Activated naive CD8-positive, alpha-beta T cell treated with anti-CD3 and anti-CD28 coated beads, Interleukin-2, amount 50 U/mL, for 24 hours (primary cell): ENCODE results near the gene ANKRD17.
"Not testable (repeated sequence)": the region's sequence is repeated elsewhere in the genome, so short reads cannot be mapped to it uniquely, and the experiment has no call there.

Experiments used
- ATAC-seq: fragments of 150-1000 bp; cut with Tn5 transposase; one replicate; pipeline ENCODE4 v1.10.0; 2021
- DNase-seq: peaks from one replicate; pipeline ENCODE4 v3.0.0; 2021
- H3K27ac Mint-ChIP-seq: one replicate; pipeline ENCODE4 v1.8.0; 2021; ENCODE audit warnings: mild to moderate bottlenecking, mixed read lengths
- H3K27me3 Mint-ChIP-seq: one replicate; pipeline ENCODE4 v1.8.0; 2021; ENCODE audit warnings: mixed read lengths
- H3K36me3 Mint-ChIP-seq: one replicate; pipeline ENCODE4 v1.8.0; 2021; ENCODE audit warnings: low read depth, mixed read lengths
- H3K4me1 Mint-ChIP-seq: one replicate; pipeline ENCODE4 v1.8.0; 2021; ENCODE audit warnings: mixed read lengths
- H3K4me3 Mint-ChIP-seq: one replicate; pipeline ENCODE4 v1.8.0; 2021; ENCODE audit warnings: mild to moderate bottlenecking, moderate library complexity, mixed read lengths
- H3K9me3 Mint-ChIP-seq: one replicate; pipeline ENCODE4 v1.8.0; 2021; ENCODE audit warnings: mixed read lengths

Gene ANKRD17

GRCh38 chr4:73257651-73258435, 755 bp downstream of the ANKRD17 start:
- Mint-ChIP-seq H3K4me1 (peaks cover 59% of the 10 kb centered on the region), H3K27ac (peak overlapping the region; percentile 99), H3K4me3 (peak overlapping the region; percentile 98), H3K9me3 (no peaks in the 10 kb centered on the region), H3K36me3 (peaks cover 28% of the 10 kb centered on the region), H3K27me3 (no peaks in the 10 kb centered on the region)
- peak; percentile 12 for DNase-seq
- ATAC-seq, result peak; percentile 17

DNA sequence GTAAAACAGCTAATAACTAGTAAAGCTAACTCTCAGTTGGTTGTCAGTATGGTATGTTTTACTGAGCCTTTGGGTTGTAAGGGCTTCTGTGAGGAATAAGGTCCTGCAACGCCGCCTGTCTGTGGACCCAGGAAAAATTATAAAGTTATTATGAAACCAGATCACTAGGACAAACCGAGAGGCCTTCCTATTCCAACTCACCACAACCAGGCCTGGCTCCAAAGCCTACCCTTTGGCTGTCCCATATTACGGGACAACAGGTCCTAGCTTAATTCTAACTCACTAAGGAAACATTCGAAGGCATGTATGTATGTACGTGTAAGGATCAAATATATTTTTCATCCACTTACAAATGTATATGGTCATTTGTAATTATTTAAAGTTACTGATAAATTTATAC, 1.4 kb downstream of the ANKRD17 start:
- peak; percentile 62 for DNase-seq
- peaks cover 30% of the 10 kb centered on the region for H3K36me3 Mint-ChIP-seq
- peak overlapping the region; percentile 99 for H3K27ac Mint-ChIP-seq
- peak; percentile 29 for ATAC-seq
- peak overlapping the region; percentile 98 for H3K4me3 Mint-ChIP-seq
- H3K9me3 Mint-ChIP-seq, result no peaks in the 10 kb centered on the region
- H3K27me3 Mint-ChIP-seq, result no peaks in the 10 kb centered on the region
- H3K4me1 Mint-ChIP-seq, result peaks cover 61% of the 10 kb centered on the region

DNA sequence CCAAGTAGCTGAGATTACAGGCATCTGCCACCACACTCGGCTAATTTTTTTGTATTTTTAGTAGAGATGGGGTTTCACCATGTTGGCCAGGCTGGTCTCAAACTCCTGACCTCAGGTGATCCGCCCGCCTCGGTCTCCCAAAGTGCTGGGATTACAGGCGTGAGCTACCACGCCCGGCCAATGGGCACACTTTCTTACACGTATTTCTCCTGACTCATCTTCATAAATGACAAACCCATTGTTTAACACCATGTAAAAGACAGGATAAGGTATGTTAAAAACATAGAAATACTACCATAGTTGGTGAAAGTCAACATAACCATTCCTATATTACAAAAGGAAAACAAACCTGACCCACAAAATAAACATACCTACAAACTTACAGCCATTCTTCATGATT, 2.8 kb downstream of the ANKRD17 start:
- not testable (repeated sequence) for H3K27ac Mint-ChIP-seq, DNase-seq, H3K27me3 Mint-ChIP-seq, H3K9me3 Mint-ChIP-seq, ATAC-seq
- Mint-ChIP-seq H3K4me3 (peak overlapping the region; percentile 98), H3K36me3 (peaks cover 39% of the 10 kb centered on the region), H3K4me1 (peaks cover 64% of the 10 kb centered on the region)

GRCh38 chr4:73252001-73252400, 6.6 kb downstream of the ANKRD17 start:
- Mint-ChIP-seq H3K27me3 (no peaks in the 10 kb centered on the region), H3K36me3 (peaks cover 52% of the 10 kb centered on the region), H3K27ac (no peak overlapping the region), H3K4me3 (no peak overlapping the region), H3K4me1 (peaks cover 80% of the 10 kb centered on the region), H3K9me3 (no peaks in the 10 kb centered on the region)
- peak; percentile 52 for ATAC-seq
- DNase-seq, result no peak

- H3K9me3 Mint-ChIP-seq, result no peaks in the 10 kb centered on the region
- H3K4me3 Mint-ChIP-seq, result no peak overlapping the region
- H3K4me1 Mint-ChIP-seq, result peaks cover 81% of the 10 kb centered on the region
- DNase-seq (no peak), ATAC-seq (no peak)
- H3K36me3 Mint-ChIP-seq, result peaks cover 48% of the 10 kb centered on the region
- no peaks in the 10 kb centered on the region for H3K27me3 Mint-ChIP-seq
- no peak overlapping the region for H3K27ac Mint-ChIP-seq
Observed at GRCh38 chr4:73251384-73251783, 7.2 kb downstream of the ANKRD17 start.

- Mint-ChIP-seq H3K27me3 (no peaks in the 10 kb centered on the region), H3K27ac (no peak overlapping the region), H3K4me3 (no peak overlapping the region), H3K4me1 (peaks cover 81% of the 10 kb centered on the region), H3K9me3 (no peaks in the 10 kb centered on the region), H3K36me3 (peaks cover 45% of the 10 kb centered on the region)
- no peak for DNase-seq
- ATAC-seq, result no peak
Observed at GRCh38 chr4:73250642-73251041, 8.0 kb downstream of the ANKRD17 start.

- no peak for DNase-seq
- H3K27me3 Mint-ChIP-seq, result no peaks in the 10 kb centered on the region
- H3K4me1 Mint-ChIP-seq, result peaks cover 79% of the 10 kb centered on the region
- peaks cover 48% of the 10 kb centered on the region for H3K36me3 Mint-ChIP-seq
- ATAC-seq, result no peak
- no peak overlapping the region for H3K27ac Mint-ChIP-seq
- no peaks in the 10 kb centered on the region for H3K9me3 Mint-ChIP-seq
- H3K4me3 Mint-ChIP-seq, result no peak overlapping the region
Observed at GRCh38 chr4:73248821-73249220, 9.8 kb downstream of the ANKRD17 start.

DNA sequence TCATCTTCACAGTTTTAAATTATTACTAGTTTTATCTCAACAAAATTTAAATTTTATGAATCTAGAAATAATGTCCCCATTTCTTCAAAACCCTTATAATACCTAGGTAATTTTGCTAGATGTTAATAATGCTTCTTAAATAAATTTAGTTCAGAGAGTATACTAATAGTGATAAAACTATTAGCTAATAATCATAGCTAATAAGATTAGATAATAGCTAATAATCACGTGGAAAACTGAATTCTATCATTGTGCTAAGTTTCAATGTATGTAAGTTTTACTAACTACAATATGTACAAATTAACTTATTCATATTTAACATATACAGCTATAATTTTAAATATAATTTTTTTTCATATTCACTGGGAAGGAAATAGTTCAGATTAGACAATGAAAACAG, 10.2 kb downstream of the ANKRD17 start:
- Mint-ChIP-seq H3K27me3 (no peaks in the 10 kb centered on the region), H3K36me3 (peaks cover 51% of the 10 kb centered on the region), H3K4me1 (peaks cover 77% of the 10 kb centered on the region), H3K27ac (no peak overlapping the region), H3K4me3 (no peak overlapping the region), H3K9me3 (no peaks in the 10 kb centered on the region)
- no peak for ATAC-seq
- no peak for DNase-seq

GRCh38 chr4:73247100-73247499, 11.5 kb downstream of the ANKRD17 start:
- H3K27ac Mint-ChIP-seq, result no peak overlapping the region
- no peaks in the 10 kb centered on the region for H3K27me3 Mint-ChIP-seq
- ATAC-seq, result no peak
- no peaks in the 10 kb centered on the region for H3K9me3 Mint-ChIP-seq
- no peak for DNase-seq
- peaks cover 46% of the 10 kb centered on the region for H3K36me3 Mint-ChIP-seq
- peaks cover 76% of the 10 kb centered on the region for H3K4me1 Mint-ChIP-seq
- H3K4me3 Mint-ChIP-seq, result no peak overlapping the region

DNA sequence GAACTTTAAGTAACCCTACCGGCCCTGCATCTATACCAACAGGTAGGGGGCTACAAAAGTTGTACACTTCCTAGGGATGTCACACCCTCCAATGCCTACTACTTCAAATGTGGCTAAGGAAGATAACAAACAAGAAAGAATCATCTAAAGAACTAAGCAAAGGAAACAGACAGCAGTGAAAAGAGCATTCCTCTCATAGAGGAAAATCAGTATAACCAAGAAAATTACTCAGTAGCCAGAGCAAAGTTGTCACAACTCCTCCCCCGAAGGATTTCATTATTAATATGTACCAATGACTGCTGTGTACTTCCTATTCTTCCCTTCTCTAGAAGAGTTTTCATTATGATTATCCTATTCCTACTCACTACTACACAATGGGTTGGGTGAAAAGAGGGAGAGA, 12.6 kb downstream of the ANKRD17 start:
- H3K27ac Mint-ChIP-seq, result peak overlapping the region; percentile 53
- peaks cover 42% of the 10 kb centered on the region for H3K36me3 Mint-ChIP-seq
- ATAC-seq (peak; percentile 65), DNase-seq (no peak)
- H3K4me1 Mint-ChIP-seq, result peaks cover 68% of the 10 kb centered on the region
- peak overlapping the region; percentile 24 for H3K4me3 Mint-ChIP-seq
- no peaks in the 10 kb centered on the region for H3K9me3 Mint-ChIP-seq
- H3K27me3 Mint-ChIP-seq, result no peaks in the 10 kb centered on the region

DNA sequence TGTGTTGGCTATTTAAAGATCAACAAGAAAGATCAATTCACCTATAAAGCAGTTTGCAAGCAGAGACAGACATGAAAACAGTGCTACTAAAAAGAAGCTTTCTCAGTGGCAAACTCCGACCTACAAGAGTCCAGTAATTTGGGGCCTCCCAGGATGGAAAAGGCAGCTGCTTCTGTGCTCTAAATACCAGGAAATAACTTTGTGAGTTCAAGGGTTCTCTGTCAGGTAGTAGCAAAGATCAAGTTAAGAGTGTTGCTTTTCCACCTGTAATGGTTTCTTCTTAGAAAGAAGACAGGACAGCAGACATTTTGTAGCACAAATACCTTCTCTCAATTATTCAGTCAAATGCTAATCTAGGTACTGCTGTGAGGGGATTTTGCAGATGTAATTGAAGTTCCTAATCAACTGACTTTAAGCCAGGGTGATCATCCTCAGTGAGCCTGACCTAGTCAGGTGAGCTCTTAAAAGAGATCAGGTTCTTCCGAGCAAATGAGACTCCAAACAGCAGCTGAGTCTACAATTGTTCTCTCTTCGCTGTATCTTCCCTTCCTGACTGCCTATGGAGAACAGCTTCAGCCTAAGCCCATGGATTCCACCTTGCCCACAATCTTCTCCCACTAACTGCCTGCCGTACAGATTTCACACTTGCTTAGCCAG, 13.5 kb downstream of the ANKRD17 start:
- peaks cover 35% of the 10 kb centered on the region for H3K36me3 Mint-ChIP-seq
- H3K4me1 Mint-ChIP-seq, result peaks cover 62% of the 10 kb centered on the region
- ATAC-seq (no peak), DNase-seq (no peak)
- no peaks in the 10 kb centered on the region for H3K27me3 Mint-ChIP-seq
- H3K4me3 Mint-ChIP-seq, result no peak overlapping the region
- H3K27ac Mint-ChIP-seq, result peak overlapping the region; percentile 2
- no peaks in the 10 kb centered on the region for H3K9me3 Mint-ChIP-seq

DNA sequence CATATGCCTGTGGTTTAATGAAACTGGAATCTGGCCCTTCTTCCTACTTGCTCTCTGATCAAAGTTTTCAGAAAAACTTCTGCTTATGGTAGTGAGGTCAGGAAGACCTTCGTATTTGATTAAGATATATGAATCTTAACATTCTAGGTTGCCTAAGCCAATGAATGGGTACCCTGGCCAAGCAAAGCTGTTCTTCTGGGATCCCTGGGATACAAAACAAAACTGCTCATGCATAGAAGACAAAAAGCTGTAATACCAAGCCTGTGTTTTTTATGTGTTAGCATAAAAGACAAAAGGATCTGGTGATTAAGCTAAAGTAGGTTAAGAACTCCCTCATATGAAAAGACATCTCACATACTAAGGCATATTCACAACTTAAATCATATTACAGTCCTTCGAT, 21.6 kb downstream of the ANKRD17 start:
- H3K4me1 Mint-ChIP-seq, result peaks cover 29% of the 10 kb centered on the region
- ATAC-seq, result no peak
- H3K27ac Mint-ChIP-seq, result peak overlapping the region; percentile 33
- H3K36me3 Mint-ChIP-seq, result peaks cover 57% of the 10 kb centered on the region
- no peaks in the 10 kb centered on the region for H3K27me3 Mint-ChIP-seq
- H3K4me3 Mint-ChIP-seq, result no peak overlapping the region
- DNase-seq, result no peak
- H3K9me3 Mint-ChIP-seq, result no peaks in the 10 kb centered on the region

GRCh38 chr4:73236151-73236550, 22.4 kb downstream of the ANKRD17 start:
- DNase-seq (no peak), ATAC-seq (no peak)
- no peak overlapping the region for H3K27ac Mint-ChIP-seq
- no peaks in the 10 kb centered on the region for H3K9me3 Mint-ChIP-seq
- H3K36me3 Mint-ChIP-seq, result peaks cover 61% of the 10 kb centered on the region
- peaks cover 31% of the 10 kb centered on the region for H3K4me1 Mint-ChIP-seq
- H3K27me3 Mint-ChIP-seq, result no peaks in the 10 kb centered on the region
- no peak overlapping the region for H3K4me3 Mint-ChIP-seq

- H3K4me1 Mint-ChIP-seq, result peaks cover 32% of the 10 kb centered on the region
- no peaks in the 10 kb centered on the region for H3K27me3 Mint-ChIP-seq
- no peak overlapping the region for H3K4me3 Mint-ChIP-seq
- no peak overlapping the region for H3K27ac Mint-ChIP-seq
- H3K9me3 Mint-ChIP-seq, result no peaks in the 10 kb centered on the region
- DNase-seq (no peak), ATAC-seq (no peak)
- peaks cover 66% of the 10 kb centered on the region for H3K36me3 Mint-ChIP-seq
Observed at GRCh38 chr4:73234712-73235111, 23.9 kb downstream of the ANKRD17 start.
